HG02678 (cell line): ENCODE data around the gene C8A.

Experiments used
- ATAC-seq: cut with Tn5 transposase; IDR thresholded peaks from one replicate; pipeline ENCODE4 v1.9.1; 2021; ENCODE audit warnings: mild to moderate bottlenecking, moderate library complexity; ENCODE audit not compliant: unreplicated experiment

C8A gene

DNA sequence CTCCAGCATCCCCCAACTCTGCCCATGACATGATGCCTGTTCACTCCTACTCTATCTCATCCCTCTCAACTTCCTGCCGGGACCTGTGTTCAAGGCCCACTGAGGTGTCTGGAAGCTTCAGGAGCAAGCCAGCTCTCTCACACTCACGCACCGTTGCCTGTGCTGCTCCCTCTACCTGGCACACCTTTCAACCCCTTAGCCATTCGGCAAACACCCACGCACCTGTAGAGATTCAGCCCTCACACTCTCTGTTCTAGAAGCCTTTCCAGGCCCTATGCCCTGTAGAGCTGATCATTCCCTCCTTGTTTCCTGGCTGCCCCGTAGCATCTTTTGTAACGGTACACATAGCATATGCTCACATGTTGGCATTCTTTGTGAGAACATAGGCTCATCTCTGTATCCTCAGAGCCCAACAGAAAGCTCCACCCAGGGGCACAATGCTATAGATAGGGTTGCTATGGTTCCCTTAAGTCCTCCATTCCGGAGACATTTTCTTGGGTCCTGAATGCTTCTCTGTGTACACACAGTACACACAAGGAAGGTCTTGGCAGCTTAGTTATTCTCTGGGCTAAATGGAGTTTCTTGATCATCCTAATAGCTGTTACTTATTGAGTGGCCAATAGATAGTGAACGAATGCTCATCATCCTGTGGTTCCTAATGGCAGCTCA is 109.9 kb downstream of the C8A start:
- ATAC-seq, result no peak

DNA sequence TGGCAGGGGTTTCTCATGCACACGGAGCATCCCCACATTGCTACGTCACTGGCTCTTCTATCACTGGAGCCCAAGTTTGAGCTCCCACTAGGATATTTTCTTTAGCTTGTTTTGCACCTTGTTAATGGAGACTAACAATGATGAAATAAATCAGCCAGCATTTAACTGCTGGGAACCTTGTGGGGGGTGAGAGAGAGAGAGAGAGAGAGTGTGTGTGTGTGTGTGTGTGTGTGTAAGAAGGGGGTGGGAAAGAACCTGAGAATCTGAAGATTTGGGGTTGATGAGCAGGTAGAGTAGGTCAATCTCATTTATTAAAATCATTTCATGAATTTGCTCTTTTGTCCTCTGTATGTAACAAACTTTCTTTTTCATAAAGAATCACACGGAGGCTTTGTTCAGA is 110.6 kb downstream of the C8A start:
- no peak for ATAC-seq

- ATAC-seq, result no peak
Measured at GRCh38 chr1:56965916-56966697, 111.5 kb downstream of the C8A start, which contains the start of gene C8B. Gene C8B, minus strand, starts transcription at chr1:56966015. Its CDS starts 67 bp downstream, at chr1:56965948.

DNA sequence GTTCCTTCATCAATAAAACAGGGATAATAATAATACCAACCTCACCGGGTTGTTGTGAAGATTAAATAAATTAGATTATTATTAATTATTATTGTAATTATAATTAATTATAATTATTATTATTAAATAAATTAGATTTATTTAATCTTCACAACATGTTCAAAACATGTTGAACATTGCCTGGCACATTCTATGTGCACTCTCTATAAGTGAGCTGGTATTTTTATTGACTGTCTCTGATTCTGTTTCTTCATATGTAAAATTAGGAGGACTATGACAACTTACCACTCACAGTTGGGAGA is 112.1 kb downstream of the C8A start:
- no peak for ATAC-seq

DNA sequence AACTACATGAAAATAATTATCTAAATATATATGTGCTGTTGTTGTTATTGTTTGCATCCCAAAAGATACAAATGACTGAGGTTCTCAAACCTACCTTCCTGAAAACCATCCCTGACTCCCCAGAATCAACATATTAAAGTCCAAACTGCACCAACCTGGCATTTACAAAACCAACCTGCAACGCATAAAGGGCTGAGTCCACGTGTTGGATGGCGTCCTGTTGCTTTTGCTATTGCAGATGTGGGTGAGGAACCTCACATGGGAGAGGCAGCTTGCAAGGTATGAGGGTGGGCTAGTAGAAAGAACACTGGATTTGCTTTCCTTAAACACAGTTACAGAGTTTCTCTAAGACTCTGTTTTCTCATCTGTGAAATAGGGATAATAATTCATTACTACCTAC is 112.8 kb downstream of the C8A start:
- no peak for ATAC-seq
